Measurements from ENCODE around the gene FAM120C.

DNA sequence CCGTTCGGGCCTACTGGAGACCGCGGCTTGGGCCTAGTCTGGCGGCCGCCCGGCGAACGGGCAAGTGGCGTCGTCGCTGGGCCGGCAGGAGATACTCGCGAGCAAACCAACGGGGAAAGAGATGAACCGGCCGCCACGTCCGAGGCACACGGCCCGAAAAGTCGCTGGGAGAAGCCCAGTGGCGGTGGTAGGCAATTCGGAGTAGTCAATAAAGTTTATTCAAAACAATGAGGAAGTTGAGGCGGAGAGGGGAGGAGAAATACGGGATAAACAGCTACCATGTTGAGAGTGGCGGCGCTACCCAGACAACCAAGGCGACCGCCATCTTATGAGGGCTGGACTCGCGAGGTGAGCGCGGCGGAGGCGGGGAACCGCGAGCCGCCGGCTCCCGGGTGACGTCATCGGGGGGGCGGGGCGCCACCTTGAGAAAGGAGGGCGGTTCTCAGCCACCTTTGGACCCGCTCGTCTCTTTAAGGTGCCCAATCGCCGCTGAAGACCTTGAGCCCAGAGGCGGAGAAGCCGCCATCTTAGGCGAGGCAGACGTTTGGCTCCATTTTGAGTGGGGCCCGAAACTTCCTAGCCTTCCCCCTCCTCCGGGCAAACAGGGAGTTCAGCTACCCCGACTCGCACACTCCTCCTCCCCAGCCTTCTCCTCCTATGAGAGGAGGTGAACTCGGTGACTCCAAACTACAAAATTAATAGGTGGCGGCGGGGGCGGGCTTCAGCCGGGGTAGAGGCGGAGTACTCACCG, 138.8 kb downstream of the FAM120C start, which contains the start of gene PHF8:
- TF ChIP-seq, protein P1, sequence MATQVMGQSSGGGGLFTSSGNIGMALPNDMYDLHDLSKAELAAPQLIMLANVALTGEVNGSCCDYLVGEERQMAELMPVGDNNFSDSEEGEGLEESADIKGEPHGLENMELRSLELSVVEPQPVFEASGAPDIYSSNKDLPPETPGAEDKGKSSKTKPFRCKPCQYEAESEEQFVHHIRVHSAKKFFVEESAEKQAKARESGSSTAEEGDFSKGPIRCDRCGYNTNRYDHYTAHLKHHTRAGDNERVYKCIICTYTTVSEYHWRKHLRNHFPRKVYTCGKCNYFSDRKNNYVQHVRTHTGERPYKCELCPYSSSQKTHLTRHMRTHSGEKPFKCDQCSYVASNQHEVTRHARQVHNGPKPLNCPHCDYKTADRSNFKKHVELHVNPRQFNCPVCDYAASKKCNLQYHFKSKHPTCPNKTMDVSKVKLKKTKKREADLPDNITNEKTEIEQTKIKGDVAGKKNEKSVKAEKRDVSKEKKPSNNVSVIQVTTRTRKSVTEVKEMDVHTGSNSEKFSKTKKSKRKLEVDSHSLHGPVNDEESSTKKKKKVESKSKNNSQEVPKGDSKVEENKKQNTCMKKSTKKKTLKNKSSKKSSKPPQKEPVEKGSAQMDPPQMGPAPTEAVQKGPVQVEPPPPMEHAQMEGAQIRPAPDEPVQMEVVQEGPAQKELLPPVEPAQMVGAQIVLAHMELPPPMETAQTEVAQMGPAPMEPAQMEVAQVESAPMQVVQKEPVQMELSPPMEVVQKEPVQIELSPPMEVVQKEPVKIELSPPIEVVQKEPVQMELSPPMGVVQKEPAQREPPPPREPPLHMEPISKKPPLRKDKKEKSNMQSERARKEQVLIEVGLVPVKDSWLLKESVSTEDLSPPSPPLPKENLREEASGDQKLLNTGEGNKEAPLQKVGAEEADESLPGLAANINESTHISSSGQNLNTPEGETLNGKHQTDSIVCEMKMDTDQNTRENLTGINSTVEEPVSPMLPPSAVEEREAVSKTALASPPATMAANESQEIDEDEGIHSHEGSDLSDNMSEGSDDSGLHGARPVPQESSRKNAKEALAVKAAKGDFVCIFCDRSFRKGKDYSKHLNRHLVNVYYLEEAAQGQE (IDR thresholded peaks at IDR 0.05; ENCODE audit: insufficient replicate concordance, low read depth): no peak
- TF ChIP-seq POLR2AphosphoS5 (IDR thresholded peaks at IDR 0.05; ENCODE audit: low read depth): peak; percentile 82; the same call in 1 of the 2 replicates
